ENCODE data around the gene GABRG3.
A peak's percentile ranks its signal among the peaks of the same experiment; 100 is the strongest.
"Not testable (repeated sequence)": the region's sequence is repeated elsewhere in the genome, so short reads cannot be mapped to it uniquely, and the experiment has no call there.

The GABRG3 gene

DNA sequence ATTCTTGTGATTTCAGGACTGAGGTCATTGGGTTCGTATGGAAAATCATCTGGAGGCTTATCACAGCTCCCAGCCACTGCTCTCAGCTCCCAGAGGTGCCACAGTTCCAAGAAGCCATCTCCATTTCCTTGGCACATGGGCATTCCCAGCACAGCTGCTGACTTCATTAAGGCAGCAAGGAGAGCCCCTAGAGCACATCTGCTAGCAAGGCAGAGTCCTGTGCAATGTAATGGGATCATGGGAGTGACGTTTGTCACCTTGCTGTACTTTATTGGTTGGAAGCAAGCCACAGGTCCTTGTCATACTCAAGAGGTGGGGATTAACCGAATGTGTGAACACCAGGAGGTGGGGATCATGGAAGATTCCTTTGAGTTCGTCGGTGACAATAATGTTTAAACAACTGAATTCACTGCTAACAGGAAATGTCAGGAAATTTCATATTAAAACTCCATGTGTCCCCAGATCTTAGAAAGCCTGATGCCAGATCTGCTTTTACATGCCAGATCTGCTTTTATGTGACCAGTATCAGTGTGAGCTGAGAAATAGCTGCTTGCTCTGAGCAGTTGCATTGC lies 148.8 kb downstream of the GABRG3 start:
- DNase-seq: no peak

- no peak for DNase-seq
Observed at GRCh38 chr15:27121672-27122071, 150.7 kb downstream of the GABRG3 start.

GRCh38 chr15:27123291-27123690 lies 152.3 kb downstream of the GABRG3 start:
- no peak for DNase-seq

GRCh38 chr15:27123808-27124207 lies 152.8 kb downstream of the GABRG3 start:
- no peak for DNase-seq

DNA sequence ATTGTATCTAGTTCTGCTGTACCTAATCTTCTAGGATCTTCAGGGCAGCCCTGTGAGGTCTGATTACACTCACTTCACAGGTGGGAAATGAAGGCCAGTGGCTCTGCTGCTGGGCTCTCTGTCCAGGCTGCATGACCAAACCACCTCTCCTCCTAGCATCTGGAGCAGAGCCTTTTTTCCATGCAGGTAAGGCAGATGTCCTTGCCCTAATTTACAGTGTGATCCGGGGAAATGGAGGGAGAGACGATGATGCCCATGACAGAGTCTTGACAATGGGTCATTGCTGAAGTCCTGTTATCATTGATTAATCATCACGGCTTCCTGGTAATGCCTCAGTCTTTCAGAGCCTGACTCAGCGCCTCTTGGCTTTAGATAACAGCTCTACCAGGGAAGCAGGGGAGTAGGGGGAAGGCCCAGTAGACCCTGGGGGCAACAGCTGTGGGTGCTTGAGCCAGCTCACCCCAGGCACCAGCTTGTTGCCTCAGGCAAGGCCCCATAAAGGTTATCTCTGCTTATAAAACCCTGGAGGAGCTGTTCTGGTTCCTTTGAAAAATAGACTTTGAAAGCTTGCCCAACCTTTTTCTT lies 153.4 kb downstream of the GABRG3 start:
- no peak for DNase-seq

DNA sequence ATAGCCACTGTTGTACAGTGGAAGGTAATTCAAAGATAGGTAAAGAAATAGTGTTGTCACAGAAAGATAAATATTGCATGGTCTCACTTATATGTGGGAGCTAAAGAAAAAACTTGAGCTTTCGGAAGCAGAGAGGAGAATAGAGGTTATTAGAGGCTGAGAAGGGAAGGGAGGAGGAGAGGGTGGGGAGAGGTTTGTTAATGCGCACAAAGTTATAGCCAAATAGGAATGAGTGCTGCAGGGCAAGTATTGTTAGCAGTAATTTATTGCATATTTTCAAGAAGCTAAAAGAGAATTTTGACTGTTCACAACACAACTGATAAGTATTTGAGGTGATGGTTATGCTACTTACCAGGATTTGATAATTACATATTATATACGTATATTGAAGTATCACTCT lies 154.2 kb downstream of the GABRG3 start:
- DNase-seq: no peak

- DNase-seq: no peak
Observed at GRCh38 chr15:27126449-27126848, 155.5 kb downstream of the GABRG3 start.

DNA sequence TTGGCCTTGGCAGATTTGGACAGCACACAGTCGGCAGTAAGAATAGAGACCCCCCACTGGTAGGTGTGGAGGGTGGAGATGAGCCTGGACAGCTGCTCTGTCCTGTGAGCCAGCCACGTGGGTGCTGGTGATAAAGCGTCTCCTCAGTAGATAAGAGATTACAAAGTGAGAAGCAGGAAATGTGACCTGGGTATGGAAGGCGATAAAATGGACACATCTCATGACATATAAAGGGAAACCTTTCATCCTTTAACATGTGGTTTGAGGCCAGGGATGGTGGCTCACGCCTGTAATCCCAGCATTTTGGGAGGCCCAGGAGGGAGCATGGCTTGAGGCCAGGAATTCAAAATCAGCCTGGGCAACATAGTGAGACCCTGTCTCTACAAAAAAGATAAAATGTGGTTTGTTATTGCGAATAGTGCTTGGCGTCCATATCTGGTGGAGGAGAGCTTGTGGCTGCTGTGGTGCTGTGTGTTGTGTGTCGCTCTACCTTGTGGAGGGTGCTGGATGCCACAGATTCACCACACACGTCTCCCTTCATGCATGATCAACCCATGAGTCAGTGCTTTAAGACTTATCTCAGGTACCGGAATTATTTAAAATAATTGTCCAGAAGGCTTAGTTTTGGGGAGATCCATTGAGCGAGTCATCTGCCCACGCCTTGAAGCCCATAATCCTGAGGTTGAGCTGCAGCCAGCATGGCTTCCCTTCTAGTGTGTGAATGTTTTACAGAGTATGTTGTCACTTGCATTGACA lies 157.0 kb downstream of the GABRG3 start:
- DNase-seq: no peak

GRCh38 chr15:27133249-27133648 lies 162.3 kb downstream of the GABRG3 start:
- DNase-seq: no peak

DNA sequence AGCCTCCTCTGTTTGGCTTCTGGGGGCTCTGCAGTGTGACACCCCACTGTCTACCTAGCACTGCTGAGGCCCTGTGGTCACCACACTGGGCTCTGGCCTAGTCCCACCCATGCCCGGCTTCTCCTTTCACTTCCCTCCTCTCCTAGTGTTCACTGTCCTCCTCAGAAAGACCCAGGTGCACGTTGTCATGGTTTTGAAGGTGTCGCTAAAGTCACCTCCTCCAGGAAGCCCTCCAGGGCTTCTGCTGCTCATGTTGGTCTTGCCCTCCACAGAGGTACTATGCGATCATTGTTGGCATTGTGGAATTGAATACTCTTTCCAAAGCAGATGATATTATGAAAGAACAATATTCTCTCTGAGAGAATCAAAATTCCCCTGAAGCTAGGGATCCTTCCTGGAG lies 163.5 kb downstream of the GABRG3 start:
- no peak for DNase-seq

DNA sequence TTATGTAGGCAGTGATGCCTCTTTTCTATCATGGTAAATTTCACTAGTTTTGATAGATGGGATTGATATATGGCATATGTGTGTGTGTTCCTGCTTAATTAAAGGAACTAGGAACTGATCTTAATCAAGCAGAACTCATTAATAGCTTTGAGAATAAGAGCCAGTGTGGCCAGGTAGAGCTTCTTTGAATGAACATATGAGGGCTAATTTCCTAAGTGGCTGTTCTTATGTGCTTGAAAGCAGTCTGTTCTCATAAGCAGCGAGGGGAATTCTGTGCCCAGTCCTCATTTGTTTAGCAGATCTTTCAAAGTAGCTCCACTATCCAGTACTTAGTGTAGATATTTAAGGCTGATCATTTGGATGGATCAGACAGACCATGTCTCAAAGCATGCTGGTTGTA lies 164.2 kb downstream of the GABRG3 start:
- no peak for DNase-seq

- no peak for DNase-seq
Observed at GRCh38 chr15:27137127-27137526, 166.1 kb downstream of the GABRG3 start.

GRCh38 chr15:27165590-27165989 lies 194.6 kb downstream of the GABRG3 start:
- DNase-seq: no peak

DNA sequence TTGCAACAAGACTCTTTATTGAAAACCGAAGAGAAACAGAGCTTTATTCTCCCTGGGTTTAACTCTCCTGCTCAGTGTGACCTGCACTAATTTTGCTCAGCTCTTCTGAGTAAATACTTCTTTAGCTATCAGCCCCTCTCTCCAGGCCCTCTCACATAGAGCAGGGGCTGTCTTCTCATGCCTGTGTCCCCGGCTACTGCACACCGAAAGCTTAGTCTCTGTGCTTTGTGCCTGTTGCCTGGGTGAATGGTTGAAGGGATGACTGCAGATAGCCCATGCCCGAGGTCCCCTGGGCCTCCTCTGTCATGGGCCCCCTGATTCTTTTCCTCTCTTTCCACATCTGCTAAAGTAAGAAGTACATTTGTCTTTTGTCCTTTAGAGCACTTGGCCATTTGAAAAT lies 195.9 kb downstream of the GABRG3 start:
- no peak for DNase-seq

- no peak for DNase-seq
Observed at GRCh38 chr15:27167738-27168137, 196.8 kb downstream of the GABRG3 start.

DNA sequence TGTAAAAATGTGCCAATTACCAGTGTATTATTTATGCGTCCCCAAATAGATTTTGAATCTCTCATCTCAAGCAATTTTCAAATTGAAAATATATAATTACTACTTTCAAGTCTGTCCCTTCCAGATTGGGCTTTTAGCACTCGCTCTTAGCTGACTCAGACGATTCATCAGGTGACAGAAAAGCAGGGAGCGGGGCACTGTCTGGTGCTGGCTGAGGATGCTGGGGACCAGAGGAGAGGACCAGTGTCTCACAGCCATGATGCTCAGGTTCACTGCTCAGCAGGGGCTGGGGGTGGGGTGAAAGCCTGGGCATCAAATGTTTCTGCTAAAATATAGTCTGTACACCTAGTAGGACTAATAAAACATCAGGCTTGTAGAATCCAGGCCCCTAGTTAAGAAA lies 199.9 kb downstream of the GABRG3 start:
- DNase-seq: no peak

DNA sequence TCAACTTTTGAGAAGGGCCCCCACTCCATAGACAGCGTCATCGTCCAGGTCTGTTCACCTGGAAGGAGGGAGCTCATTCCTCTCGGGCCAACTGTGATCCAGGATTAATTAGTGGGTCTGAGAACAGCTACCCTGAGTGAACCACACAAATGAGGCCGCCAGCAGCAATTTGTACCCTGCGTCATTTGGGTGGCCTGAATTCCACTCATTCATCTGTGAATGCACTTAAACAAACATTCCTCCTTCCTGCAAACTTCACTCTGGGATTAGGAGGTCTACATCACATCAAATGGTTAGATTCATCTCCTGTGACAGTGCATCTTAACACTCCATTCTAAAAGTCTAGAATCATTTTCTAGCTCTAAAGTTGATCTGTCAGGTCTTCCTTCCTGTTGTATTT lies 201.8 kb downstream of the GABRG3 start:
- DNase-seq: no peak

DNA sequence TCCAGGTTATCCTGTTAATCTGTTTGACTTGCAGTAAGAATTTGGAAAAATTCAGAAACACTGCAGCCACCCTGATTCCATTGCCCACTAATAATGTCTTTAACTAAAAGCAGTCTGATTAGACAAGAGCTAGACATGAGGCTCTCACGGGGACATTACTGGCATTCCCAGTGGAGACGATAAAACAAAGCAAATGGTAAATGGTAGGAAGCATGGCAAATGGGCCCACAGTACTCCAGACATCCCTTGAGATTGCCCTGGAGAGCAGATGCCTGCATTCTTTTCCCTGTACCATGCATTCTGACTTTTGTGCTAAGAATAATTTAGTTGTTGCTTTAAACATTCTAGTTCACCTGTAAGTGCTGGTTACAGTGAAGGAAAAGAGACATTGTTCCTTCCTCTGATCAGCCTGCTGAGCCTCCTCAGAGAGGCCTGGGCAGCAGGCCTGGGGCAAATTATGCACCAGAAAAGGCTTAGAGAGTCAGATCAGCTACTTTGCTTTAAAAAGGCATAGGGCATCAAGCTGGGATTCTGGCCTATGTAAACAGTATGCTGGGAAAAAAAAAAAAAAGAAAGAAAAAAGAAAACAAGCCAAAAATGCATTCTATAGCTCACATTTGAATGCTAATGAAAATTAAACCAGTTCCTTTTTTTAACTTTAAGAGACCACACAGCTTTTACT lies 204.6 kb downstream of the GABRG3 start:
- no peak for DNase-seq

- peak; percentile 15 for DNase-seq
Observed at GRCh38 chr15:27176785-27177406, 205.9 kb downstream of the GABRG3 start.

DNA sequence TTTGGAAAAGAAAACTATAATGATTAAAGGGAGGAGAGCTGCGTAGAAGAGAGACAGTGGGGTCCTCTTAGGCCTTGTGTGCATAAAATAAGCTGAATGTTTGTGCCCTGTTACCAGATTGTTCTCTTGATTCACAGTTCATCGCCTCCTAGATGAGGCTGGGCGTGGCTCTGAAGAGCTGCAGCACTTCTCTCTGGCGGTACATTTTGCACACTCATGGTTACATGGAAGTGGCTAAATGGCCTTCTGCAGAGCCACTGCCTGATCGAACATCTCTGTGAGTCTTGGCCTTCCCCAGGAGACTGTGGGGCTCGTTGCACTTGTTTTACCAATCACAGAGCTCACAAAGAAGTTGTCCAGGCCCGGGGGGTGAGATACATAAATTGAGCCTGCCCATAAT lies 208.8 kb downstream of the GABRG3 start:
- no peak for DNase-seq

GRCh38 chr15:27182561-27183110 lies 211.7 kb downstream of the GABRG3 start:
- DNase-seq: no peak

GRCh38 chr15:27183201-27183600 lies 212.2 kb downstream of the GABRG3 start:
- peak; percentile 9 for DNase-seq

GRCh38 chr15:27191515-27191914 lies 220.5 kb downstream of the GABRG3 start:
- DNase-seq: not testable (repeated sequence)
